Measurements from ENCODE around the gene FGF8.

DNA sequence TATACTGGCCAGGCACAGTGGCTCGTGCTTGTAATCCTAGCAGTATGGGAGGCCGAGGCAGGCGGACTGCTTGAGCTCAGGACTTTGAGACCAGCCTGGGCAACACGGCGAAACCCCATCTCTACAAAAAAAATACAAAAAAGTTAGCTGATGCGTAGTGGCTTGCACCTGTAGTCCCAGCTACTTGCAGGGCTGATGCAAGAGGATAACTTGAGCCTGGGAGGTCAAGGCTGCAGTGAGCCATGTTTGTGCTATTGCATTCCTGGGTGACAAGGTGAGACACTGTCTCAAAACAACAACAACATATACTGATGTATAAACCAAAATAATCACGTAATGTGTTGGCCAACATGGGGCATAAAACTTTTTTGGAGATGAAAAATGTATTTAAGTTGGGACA is 13.8 kb upstream of the FGF8 start:
- TF ChIP-seq, protein P1, sequence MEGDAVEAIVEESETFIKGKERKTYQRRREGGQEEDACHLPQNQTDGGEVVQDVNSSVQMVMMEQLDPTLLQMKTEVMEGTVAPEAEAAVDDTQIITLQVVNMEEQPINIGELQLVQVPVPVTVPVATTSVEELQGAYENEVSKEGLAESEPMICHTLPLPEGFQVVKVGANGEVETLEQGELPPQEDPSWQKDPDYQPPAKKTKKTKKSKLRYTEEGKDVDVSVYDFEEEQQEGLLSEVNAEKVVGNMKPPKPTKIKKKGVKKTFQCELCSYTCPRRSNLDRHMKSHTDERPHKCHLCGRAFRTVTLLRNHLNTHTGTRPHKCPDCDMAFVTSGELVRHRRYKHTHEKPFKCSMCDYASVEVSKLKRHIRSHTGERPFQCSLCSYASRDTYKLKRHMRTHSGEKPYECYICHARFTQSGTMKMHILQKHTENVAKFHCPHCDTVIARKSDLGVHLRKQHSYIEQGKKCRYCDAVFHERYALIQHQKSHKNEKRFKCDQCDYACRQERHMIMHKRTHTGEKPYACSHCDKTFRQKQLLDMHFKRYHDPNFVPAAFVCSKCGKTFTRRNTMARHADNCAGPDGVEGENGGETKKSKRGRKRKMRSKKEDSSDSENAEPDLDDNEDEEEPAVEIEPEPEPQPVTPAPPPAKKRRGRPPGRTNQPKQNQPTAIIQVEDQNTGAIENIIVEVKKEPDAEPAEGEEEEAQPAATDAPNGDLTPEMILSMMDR (IDR thresholded peaks at IDR 0.05; ENCODE audit: insufficient read depth, low read length), result no peak
- TF ChIP-seq, protein P2, sequence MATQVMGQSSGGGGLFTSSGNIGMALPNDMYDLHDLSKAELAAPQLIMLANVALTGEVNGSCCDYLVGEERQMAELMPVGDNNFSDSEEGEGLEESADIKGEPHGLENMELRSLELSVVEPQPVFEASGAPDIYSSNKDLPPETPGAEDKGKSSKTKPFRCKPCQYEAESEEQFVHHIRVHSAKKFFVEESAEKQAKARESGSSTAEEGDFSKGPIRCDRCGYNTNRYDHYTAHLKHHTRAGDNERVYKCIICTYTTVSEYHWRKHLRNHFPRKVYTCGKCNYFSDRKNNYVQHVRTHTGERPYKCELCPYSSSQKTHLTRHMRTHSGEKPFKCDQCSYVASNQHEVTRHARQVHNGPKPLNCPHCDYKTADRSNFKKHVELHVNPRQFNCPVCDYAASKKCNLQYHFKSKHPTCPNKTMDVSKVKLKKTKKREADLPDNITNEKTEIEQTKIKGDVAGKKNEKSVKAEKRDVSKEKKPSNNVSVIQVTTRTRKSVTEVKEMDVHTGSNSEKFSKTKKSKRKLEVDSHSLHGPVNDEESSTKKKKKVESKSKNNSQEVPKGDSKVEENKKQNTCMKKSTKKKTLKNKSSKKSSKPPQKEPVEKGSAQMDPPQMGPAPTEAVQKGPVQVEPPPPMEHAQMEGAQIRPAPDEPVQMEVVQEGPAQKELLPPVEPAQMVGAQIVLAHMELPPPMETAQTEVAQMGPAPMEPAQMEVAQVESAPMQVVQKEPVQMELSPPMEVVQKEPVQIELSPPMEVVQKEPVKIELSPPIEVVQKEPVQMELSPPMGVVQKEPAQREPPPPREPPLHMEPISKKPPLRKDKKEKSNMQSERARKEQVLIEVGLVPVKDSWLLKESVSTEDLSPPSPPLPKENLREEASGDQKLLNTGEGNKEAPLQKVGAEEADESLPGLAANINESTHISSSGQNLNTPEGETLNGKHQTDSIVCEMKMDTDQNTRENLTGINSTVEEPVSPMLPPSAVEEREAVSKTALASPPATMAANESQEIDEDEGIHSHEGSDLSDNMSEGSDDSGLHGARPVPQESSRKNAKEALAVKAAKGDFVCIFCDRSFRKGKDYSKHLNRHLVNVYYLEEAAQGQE (IDR thresholded peaks at IDR 0.05; ENCODE audit: insufficient replicate concordance, low read depth), result no peak

Measured in HL-60 (cell line).